ENCODE results near the gene SELENOI. TPM values are rescaled to one million over a fixed set of nuclear protein-coding genes. Genes with fewer than 3 reads are reported as not detected.
"Not testable (repeated sequence)": the region's sequence is repeated elsewhere in the genome, so short reads cannot be mapped to it uniquely, and the experiment has no call there.

SELENOI gene
- total and polyA plus RNA-seq, 2 donors (not counting 3 experiments of a cell fraction or from before 2014, with no cell fraction given): 10.8 to 25.3 TPM

DNA sequence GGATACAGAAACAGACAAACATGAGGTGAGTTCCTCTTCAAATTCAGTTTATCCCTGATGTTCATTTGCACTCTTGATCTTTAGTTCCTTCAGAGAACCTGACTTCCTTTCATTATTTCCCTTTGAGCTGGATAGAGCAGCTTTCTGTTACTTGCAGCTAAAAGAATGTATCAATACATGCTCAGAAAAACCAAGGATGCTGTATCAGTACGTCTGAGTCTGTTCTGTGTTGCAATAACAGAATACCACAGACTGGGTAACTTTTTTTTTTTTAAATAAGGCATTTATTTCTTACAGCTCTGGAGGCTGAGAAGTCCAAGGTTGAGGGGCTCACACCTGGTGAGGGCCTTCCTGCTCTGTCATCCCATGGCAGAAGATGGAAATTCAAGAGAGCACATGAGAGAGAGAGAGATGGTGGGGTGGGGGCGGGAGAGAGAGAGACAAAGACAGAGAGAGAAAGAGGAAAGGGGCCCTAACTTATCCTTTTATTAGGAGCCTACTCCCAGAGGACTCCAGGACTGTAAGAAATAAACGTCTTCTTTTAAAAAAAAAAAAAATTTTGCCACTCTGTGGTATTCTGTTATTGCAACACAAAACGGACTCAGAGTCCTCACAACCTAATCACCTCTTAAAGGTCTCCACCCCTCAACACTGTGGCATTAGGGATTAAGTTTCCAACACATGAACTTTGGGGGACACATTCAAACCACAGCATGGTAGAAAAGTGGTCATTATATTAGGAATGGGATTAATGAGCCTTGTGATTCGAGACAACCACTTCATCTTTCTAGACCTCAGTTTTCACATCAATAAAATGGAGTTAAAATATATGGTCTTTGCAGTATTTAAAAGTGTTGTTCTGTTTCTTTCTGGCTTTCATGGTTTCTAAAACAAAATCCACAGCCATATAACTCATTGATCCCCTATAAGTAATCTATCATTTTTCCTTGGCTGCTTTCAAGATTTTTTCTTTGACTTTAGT, 18.4 kb upstream of the SELENOI start:
- Histone ChIP-seq H3K27me3 (ENCODE audit: control insufficient read depth in 2 of 2, insufficient read depth in 2 of 2, low read length in 2 of 2) (no peaks in the 10 kb centered on the region), H3K27ac (ENCODE audit: insufficient read depth, low read depth, low read length) (no peak overlapping the region), H4K20me1 (replicated peaks; ENCODE audit: control insufficient read depth, extremely low read depth, insufficient read depth, low read length) (no peaks in the 10 kb centered on the region), H3K4me1 (ENCODE audit: control insufficient read depth, extremely low read depth, insufficient read depth, low read length) (no peaks in the 10 kb centered on the region), H3K4me2 (ENCODE audit: insufficient read depth, low read length) (no peak overlapping the region), H3K36me3 (ENCODE audit: control insufficient read depth in 2 of 2, extremely low read depth in 1 of 2, insufficient read depth in 2 of 2, low read length in 2 of 2) (no peaks in the 10 kb centered on the region), H3K9ac (replicated peaks; ENCODE audit: extremely low read depth, insufficient read depth, low read length) (no peak overlapping the region), H3K79me2 (ENCODE audit: control insufficient read depth, insufficient read depth, low read length) (no peaks in the 10 kb centered on the region), H3K4me3 (replicated peaks in 1 of 3; ENCODE audit: insufficient read depth in 1 of 3, low read depth in 1 of 3, low read length in 3 of 3) (no peak overlapping the region), H2AFZ (ENCODE audit: low read depth, low read length) (no peak overlapping the region), H3K9me3 (replicated peaks; ENCODE audit: control insufficient read depth, insufficient read depth, low read length) (no peaks in the 10 kb centered on the region), H3K9me1 (replicated peaks; ENCODE audit: control insufficient read depth, extremely low read depth, insufficient read depth, low read length) (no peaks in the 10 kb centered on the region)
- dilution Hi-C loops (cut with MboI; ENCODE audit: extremely low pct_ligation_motif_present, low sequenced_read_pairs) (no loop called here), intact Hi-C loops (cut with micrococcal nuclease) (no loop called here)
- DNase-seq (ENCODE audit: low read depth, low spot score) (no peak), FAIRE-seq (no peak)
- TF ChIP-seq MYC (IDR thresholded peaks at IDR 0.05; ENCODE audit: low read depth, low read length) (no peak), POLR2A (IDR thresholded peaks at IDR 0.05; ENCODE audit: low read depth, low read length) (no peak), EZH2 (IDR thresholded peaks at IDR 0.05; ENCODE audit: borderline replicate concordance, low read depth, low read length, severe bottlenecking) (no peak), POLR2AphosphoS5 (IDR thresholded peaks at IDR 0.05; ENCODE audit: insufficient read depth, low read depth, low read length) (no peak), JUN (IDR thresholded peaks at IDR 0.05; ENCODE audit: borderline replicate concordance, insufficient read depth, insufficient read length, low read depth) (no peak), FOS (IDR thresholded peaks at IDR 0.05; ENCODE audit: borderline replicate concordance, insufficient read depth, low read length) (no peak), GATA2 (IDR thresholded peaks at IDR 0.05; ENCODE audit: insufficient read depth, insufficient read length, low read depth, low read length) (no peak)
- TF ChIP-seq, protein P1, sequence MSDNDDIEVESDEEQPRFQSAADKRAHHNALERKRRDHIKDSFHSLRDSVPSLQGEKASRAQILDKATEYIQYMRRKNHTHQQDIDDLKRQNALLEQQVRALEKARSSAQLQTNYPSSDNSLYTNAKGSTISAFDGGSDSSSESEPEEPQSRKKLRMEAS (IDR thresholded peaks at IDR 0.05; ENCODE audit: insufficient read depth, insufficient read length): no peak
- TF ChIP-seq, protein P2, sequence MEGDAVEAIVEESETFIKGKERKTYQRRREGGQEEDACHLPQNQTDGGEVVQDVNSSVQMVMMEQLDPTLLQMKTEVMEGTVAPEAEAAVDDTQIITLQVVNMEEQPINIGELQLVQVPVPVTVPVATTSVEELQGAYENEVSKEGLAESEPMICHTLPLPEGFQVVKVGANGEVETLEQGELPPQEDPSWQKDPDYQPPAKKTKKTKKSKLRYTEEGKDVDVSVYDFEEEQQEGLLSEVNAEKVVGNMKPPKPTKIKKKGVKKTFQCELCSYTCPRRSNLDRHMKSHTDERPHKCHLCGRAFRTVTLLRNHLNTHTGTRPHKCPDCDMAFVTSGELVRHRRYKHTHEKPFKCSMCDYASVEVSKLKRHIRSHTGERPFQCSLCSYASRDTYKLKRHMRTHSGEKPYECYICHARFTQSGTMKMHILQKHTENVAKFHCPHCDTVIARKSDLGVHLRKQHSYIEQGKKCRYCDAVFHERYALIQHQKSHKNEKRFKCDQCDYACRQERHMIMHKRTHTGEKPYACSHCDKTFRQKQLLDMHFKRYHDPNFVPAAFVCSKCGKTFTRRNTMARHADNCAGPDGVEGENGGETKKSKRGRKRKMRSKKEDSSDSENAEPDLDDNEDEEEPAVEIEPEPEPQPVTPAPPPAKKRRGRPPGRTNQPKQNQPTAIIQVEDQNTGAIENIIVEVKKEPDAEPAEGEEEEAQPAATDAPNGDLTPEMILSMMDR (IDR thresholded peaks at IDR 0.05; ENCODE audit: extremely low read depth in 1 of 2, insufficient read depth in 1 of 2, low read depth in 1 of 2, low read length in 2 of 2): no peak
- CTCF ChIA-PET: interaction anchor here (0.7 to 2.8 kb wide), 8 partner anchors 11 to 377 kb away, joined by 3 to 10 read pairs (median 4); no protein-coding TSS in a partner anchor
- POLR2A ChIA-PET: no interaction called here
- BruUV-seq (replicated peaks): no TSS peak

DNA sequence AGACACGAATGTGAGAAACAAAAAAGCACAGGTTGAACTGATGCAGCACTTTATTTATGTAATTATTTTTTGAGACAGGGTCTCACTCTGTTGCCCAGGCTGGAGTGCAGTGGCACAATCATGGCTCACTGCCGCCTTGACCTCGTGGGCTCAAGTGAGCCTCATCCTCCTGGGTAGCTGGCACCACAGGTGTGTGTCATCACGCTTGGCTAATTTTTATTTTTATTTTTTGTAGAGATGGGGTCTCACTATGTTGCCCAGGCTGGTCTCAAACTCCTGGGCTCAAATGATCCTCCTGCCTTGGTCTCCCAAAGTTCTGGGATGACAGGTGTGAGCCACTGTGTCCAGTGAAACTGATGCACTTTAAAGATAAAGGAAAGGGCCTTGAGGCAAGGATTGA, 16.9 kb upstream of the SELENOI start:
- H3K4me3 ChIP-seq (replicated peaks in 1 of 3; ENCODE audit: insufficient read depth in 1 of 3, low read depth in 1 of 3, low read length in 3 of 3); BruUV-seq (replicated peaks); CTCF ChIA-PET; POLR2A ChIA-PET; H3K9me3 ChIP-seq (replicated peaks; ENCODE audit: control insufficient read depth, insufficient read depth, low read length); H3K36me3 ChIP-seq (ENCODE audit: control insufficient read depth in 2 of 2, extremely low read depth in 1 of 2, insufficient read depth in 2 of 2, low read length in 2 of 2); H3K4me2 ChIP-seq (ENCODE audit: insufficient read depth, low read length); H4K20me1 ChIP-seq (replicated peaks; ENCODE audit: control insufficient read depth, extremely low read depth, insufficient read depth, low read length); H3K79me2 ChIP-seq (ENCODE audit: control insufficient read depth, insufficient read depth, low read length); FAIRE-seq; dilution Hi-C loops (cut with MboI; ENCODE audit: extremely low pct_ligation_motif_present, low sequenced_read_pairs); DNase-seq (ENCODE audit: low read depth, low spot score); H3K9ac ChIP-seq (replicated peaks; ENCODE audit: extremely low read depth, insufficient read depth, low read length); H3K27me3 ChIP-seq (ENCODE audit: control insufficient read depth in 2 of 2, insufficient read depth in 2 of 2, low read length in 2 of 2); H3K27ac ChIP-seq (ENCODE audit: insufficient read depth, low read depth, low read length); H3K4me1 ChIP-seq (ENCODE audit: control insufficient read depth, extremely low read depth, insufficient read depth, low read length); intact Hi-C loops (cut with micrococcal nuclease); H2AFZ ChIP-seq (ENCODE audit: low read depth, low read length); H3K9me1 ChIP-seq (replicated peaks; ENCODE audit: control insufficient read depth, extremely low read depth, insufficient read depth, low read length): not testable (repeated sequence)
